ENCODE data around the gene AMBRA1.

AMBRA1 gene

GRCh38 chr11:46472662-46472994 is 121.2 kb downstream of the AMBRA1 start:
- DNase-seq (ENCODE audit: low read depth): no peak

GRCh38 chr11:46471943-46472661 is 121.7 kb downstream of the AMBRA1 start:
- no peak for DNase-seq (ENCODE audit: low read depth)

GRCh38 chr11:46469926-46470325 is 123.9 kb downstream of the AMBRA1 start:
- no peak for DNase-seq (ENCODE audit: low read depth)

GRCh38 chr11:46465683-46466082 is 128.1 kb downstream of the AMBRA1 start:
- DNase-seq (ENCODE audit: low read depth): no peak

- no peak for DNase-seq (ENCODE audit: low read depth)
These were observed 130.0 kb downstream of the AMBRA1 start for GRCh38 chr11:46463701-46464421.

- no peak for DNase-seq (ENCODE audit: low read depth)
These were observed 132.3 kb downstream of the AMBRA1 start for GRCh38 chr11:46461461-46461927.

GRCh38 chr11:46458491-46458890 is 135.3 kb downstream of the AMBRA1 start:
- DNase-seq (ENCODE audit: low read depth): no peak

GRCh38 chr11:46457659-46458424 is 136.0 kb downstream of the AMBRA1 start:
- no peak for DNase-seq (ENCODE audit: low read depth)

GRCh38 chr11:46457021-46457420 is 136.8 kb downstream of the AMBRA1 start:
- DNase-seq (ENCODE audit: low read depth): no peak

- DNase-seq (ENCODE audit: low read depth): no peak
These were observed 137.4 kb downstream of the AMBRA1 start for GRCh38 chr11:46456269-46457001.

- no peak for DNase-seq (ENCODE audit: low read depth)
These were observed 138.0 kb downstream of the AMBRA1 start for GRCh38 chr11:46455834-46456233.

GRCh38 chr11:46452918-46453517 is 140.8 kb downstream of the AMBRA1 start:
- DNase-seq (ENCODE audit: low read depth): no peak

- no peak for DNase-seq (ENCODE audit: low read depth)
These were observed 142.1 kb downstream of the AMBRA1 start for GRCh38 chr11:46451759-46452158.

- no peak for DNase-seq (ENCODE audit: low read depth)
These were observed 142.9 kb downstream of the AMBRA1 start for GRCh38 chr11:46450846-46451477.

GRCh38 chr11:46447544-46447943 is 146.3 kb downstream of the AMBRA1 start:
- no peak for DNase-seq (ENCODE audit: low read depth)

- no peak for DNase-seq (ENCODE audit: low read depth)
These were observed 147.7 kb downstream of the AMBRA1 start for GRCh38 chr11:46445920-46446771.

- no peak for DNase-seq (ENCODE audit: low read depth)
These were observed 148.5 kb downstream of the AMBRA1 start for GRCh38 chr11:46445192-46445919.

- DNase-seq (ENCODE audit: low read depth): no peak
These were observed 149.5 kb downstream of the AMBRA1 start for GRCh38 chr11:46444305-46444704.

- DNase-seq (ENCODE audit: low read depth): no peak
These were observed 155.6 kb downstream of the AMBRA1 start for GRCh38 chr11:46438211-46438610.

Measured in activated T-helper 1 cell treated with Interleukin-2 at 50 U/mL for 16 hours (primary cell).